Esophagus squamous epithelium (tissue), 5 donors: ENCODE results near the gene RPL4. TPM values are rescaled to one million over a fixed set of nuclear protein-coding genes. Genes with fewer than 3 reads are reported as not detected.

Experiments used
- DNase-seq: peaks from one replicate; lab custom pipeline; 2025; lab: John Stamatoyannopoulos, UW
- H3K27ac ChIP-seq, 4 donors: fragments of 200-600 bp; sonication (generic); one replicate each; pipeline ENCODE4 v1.5.1; 2016 to 2019; ENCODE audit warnings: mild to moderate bottlenecking in 1 of 4
- H3K27me3 ChIP-seq, 4 donors: fragments of 200-600 bp; sonication (generic); 1 replicate in 3 of 4; 2 replicates in 1 of 4; pipeline versions ENCODE4 v1.5.1 to v1.6.0; 2017 to 2021; ENCODE audit warnings: antibody characterized with exemption in 1 of 4
- H3K36me3 ChIP-seq, 3 donors: fragments of 200-600 bp; sonication (generic); one replicate each; pipeline ENCODE4 v1.5.1; 2016 to 2019
- H3K4me1 ChIP-seq, 3 donors: fragments of 200-600 bp; sonication (generic); one replicate each; pipeline ENCODE4 v1.5.1; 2017 to 2019
- H3K4me3 ChIP-seq, 4 donors: fragments of 200-600 bp; sonication (generic); 1 replicate in 3 of 4; 2 replicates in 1 of 4; pipeline ENCODE4 v1.5.1; 2016 to 2019; ENCODE audit warnings: mild to moderate bottlenecking in 2 of 4, moderate library complexity in 1 of 4
- H3K9me3 ChIP-seq, 3 donors: fragments of 200-600 bp; sonication (generic); one replicate each; pipeline ENCODE4 v1.5.1; 2016 to 2019
- CTCF ChIP-seq, 6 experiments: fragments of 450-650 bp in 4 of 6; fragments of 200-600 bp in 2 of 6; sonication (generic) in 2 of 6; IDR thresholded peaks; one replicate each; pipeline ENCODE4 v1.5.1; 2016 to 2019; ENCODE audit warnings: antibody characterized with exemption in 6 of 6, mild to moderate bottlenecking in 4 of 6, moderate library complexity in 4 of 6
- POLR2A ChIP-seq, 4 donors: fragments of 450-650 bp; IDR thresholded peaks; one replicate each; pipeline ENCODE4 v1.6.1; 2017; ENCODE audit warnings: antibody characterized with exemption in 4 of 4, mild to moderate bottlenecking in 4 of 4, moderate library complexity in 3 of 4
- WGBS, 2 donors: methylation state at CpG; one replicate each; pipeline ENCODE4 v1.1.5; 2018; 5-methylcytosine and 5-hydroxymethylcytosine counted together
- intact Hi-C: fragments of 100-400 bp; cut with DNase I; formaldehyde crosslinking; loops from one replicate; pipeline ENCODE4 v1.15.0; 2022
- small RNA-seq, 4 donors: library from RNA; depleted of rRNA; stranded (forward); fragments of <200 nt; gene quantifications; one replicate each; pipeline ENCODE3, GENCODE V24; 2016
- total RNA-seq, 4 donors: library from RNA; depleted of rRNA; stranded (reverse); fragments of >200 nt; gene quantifications; one replicate each; pipeline ENCODE4 v1.1.0, GENCODE V29; 2016
- donor health status: DM: yes; HTN: yes; CAD: no.

The RPL4 gene
- total RNA-seq, 4 donors from 2014 or later, result 2,279 to 4,532 (median 3,529) TPM

- H3K4me1 ChIP-seq, result peaks cover 0 to under 1% (median 0%) of the 10 kb centered on the region in 3 donors
- H3K4me3 ChIP-seq, result no peak overlapping the region
- TF ChIP-seq POLR2A (IDR thresholded peaks at IDR 0.05), result no peak
- TF ChIP-seq CTCF (IDR thresholded peaks at IDR 0.05), result no peak
- H3K27me3 ChIP-seq, result no peaks in the 10 kb centered on the region
- WGBS, 2 donors, result 77 to 85% methylated on average over 2 of the region's 2 CpGs
- no peaks in the 10 kb centered on the region for H3K9me3 ChIP-seq
- intact Hi-C loops, result no loop called here
- no peak for DNase-seq
- peaks cover 0 to 13% (median 0%) of the 10 kb centered on the region in 3 donors for H3K36me3 ChIP-seq
- no peak overlapping the region for H3K27ac ChIP-seq
These were observed 50.5 kb downstream of the RPL4 start for GRCh38 chr15:66454143-66454542.

- no peak for TF ChIP-seq CTCF (IDR thresholded peaks at IDR 0.05)
- TF ChIP-seq POLR2A (IDR thresholded peaks at IDR 0.05), result no peak
- 100% methylated on average over 1 of the region's 1 CpG for WGBS, 2 donors
These were observed 51.6 kb downstream of the RPL4 start for GRCh38 chr15:66452971-66453580.

GRCh38 chr15:66452420-66452819, 52.2 kb downstream of the RPL4 start:
- Histone ChIP-seq H3K4me3 (no peak overlapping the region), H3K36me3 (peaks cover 0 to 20% (median 0%) of the 10 kb centered on the region in 3 donors), H3K27me3 (no peaks in the 10 kb centered on the region), H3K27ac (no peak overlapping the region), H3K4me1 (no peaks in the 10 kb centered on the region), H3K9me3 (no peaks in the 10 kb centered on the region)
- intact Hi-C loops, result no loop called here
- no peak for DNase-seq
- 91 to 94% methylated on average over 4 of the region's 4 CpGs for WGBS, 2 donors
- TF ChIP-seq CTCF (IDR thresholded peaks at IDR 0.05), result no peak
- no peak for TF ChIP-seq POLR2A (IDR thresholded peaks at IDR 0.05)

More at GRCh38 chr15:66452971-66453580, 51.6 kb downstream of the RPL4 start:
- Histone ChIP-seq H3K4me3 (no peak overlapping the region), H3K4me1 (no peaks in the 10 kb centered on the region), H3K9me3 (no peaks in the 10 kb centered on the region), H3K27ac (no peak overlapping the region), H3K27me3 (no peaks in the 10 kb centered on the region), H3K36me3 (peaks cover 0 to 15% (median 0%) of the 10 kb centered on the region in 3 donors)
- intact Hi-C loops, result no loop called here
- no peak for DNase-seq

Small RNA genes lying within 50 kb of the gene (small RNA-seq; reads per million reads assigned to genes)
- 0 reads per million in 4 donors for gene MIR4512
- 0 reads per million in 4 donors for gene RF01159
- gene SNORD16, result 0 reads per million in 4 donors
- gene SNORD18A, result 0 reads per million in 4 donors
- gene SNORD18B, result 0 reads per million in 4 donors
- gene SNORD18C, result 0 reads per million in 4 donors

Other genes starting within 250 kb of the RPL4 start
- gene DIS3L, start 211.3 kb downstream of the RPL4 start, total RNA-seq, result 10 to 100 TPM; 12.5 to 34.0 (median 20.6) TPM
- gene TIPIN, start 148.2 kb downstream of the RPL4 start, total RNA-seq, result 10 to 100 TPM in 1 of 4 donors, 1 to 10 TPM in 3; 2.5 to 10.0 (median 6.7) TPM
- gene MAP2K1, start 117.9 kb downstream of the RPL4 start, total RNA-seq, result 10 to 100 TPM; 29.0 to 53.4 (median 45.3) TPM
- 10 to 100 TPM in 3 of 4 donors, 1 to 10 TPM in 1; 7.8 to 31.1 (median 16.7) TPM for gene SNAPC5, start 7.1 kb downstream of the RPL4 start, total RNA-seq
- 10 to 100 TPM in 2 of 4 donors, 1 to 10 TPM in 2; 4.5 to 21.2 (median 11.4) TPM for gene ZWILCH, start 471 bp upstream of the RPL4 start, total RNA-seq
- not detected for gene LCTL, start 61.1 kb upstream of the RPL4 start, total RNA-seq
- gene SMAD6, start 197.4 kb upstream of the RPL4 start, total RNA-seq, result 1 to 10 TPM; 1.7 to 6.3 (median 3.8) TPM